Stomach (tissue), 9 donors: ENCODE measurements around the gene ADD3. TPM values are rescaled to one million over a fixed set of nuclear protein-coding genes. Genes with fewer than 3 reads are reported as not detected.
A peak's percentile ranks its signal among the peaks of the same experiment; 100 is the strongest.

Experiments
- DNase-seq, 2 donors: peaks; one replicate each; pipeline versions ENCODE4 v3.0.0 to v3.0.0-alpha.2; 2013 to 2019
- H3K27ac ChIP-seq, 5 donors: fragments of 200-600 bp in 4 of 5; sonication (generic) in 4 of 5; one replicate each; pipeline ENCODE4 v1.5.1; 2013 to 2019; ENCODE audit warnings: mild to moderate bottlenecking in 1 of 5, moderate library complexity in 1 of 5
- H3K27me3 ChIP-seq, 3 donors: fragments of 200-600 bp; sonication (generic); one replicate each; pipeline ENCODE4 v1.5.1; 2017 to 2019; ENCODE audit warnings: mixed run types in 1 of 3
- H3K36me3 ChIP-seq, 4 donors: fragments of 200-600 bp; sonication (generic); 1 replicate in 3 of 4; 2 replicates in 1 of 4; pipeline ENCODE4 v1.5.1; 2016 to 2019
- H3K4me1 ChIP-seq, 4 donors: fragments of 200-600 bp; sonication (generic); one replicate each; pipeline ENCODE4 v1.5.1; 2016 to 2019
- H3K4me3 ChIP-seq, 4 donors: fragments of 200-600 bp; sonication (generic) in 3 of 4; one replicate each; pipeline ENCODE4 v1.5.1; 2016 to 2019; ENCODE audit warnings: mild to moderate bottlenecking in 1 of 4
- H3K9me3 ChIP-seq, 4 donors: fragments of 200-600 bp; sonication (generic); one replicate each; pipeline ENCODE4 v1.5.1; 2016 to 2019
- CTCF ChIP-seq, 7 experiments: fragments of 450-650 bp in 4 of 7; fragments of 200-600 bp in 3 of 7; sonication (generic) in 3 of 7; IDR thresholded peaks; one replicate each; pipeline ENCODE4 v1.5.1; 2016 to 2019; ENCODE audit warnings: antibody characterized with exemption in 7 of 7, control low read depth in 2 of 7, mild to moderate bottlenecking in 1 of 7
- EP300 ChIP-seq: sonication (generic); formaldehyde crosslinking; IDR thresholded peaks from one replicate; pipeline ENCODE4 v1.6.1; 2017; ENCODE audit warnings: antibody characterized with exemption
- POLR2A ChIP-seq, 4 donors: fragments of 450-650 bp; IDR thresholded peaks; one replicate each; pipeline ENCODE4 v1.6.1; 2016; ENCODE audit warnings: antibody characterized with exemption in 4 of 4, control low read depth in 2 of 4, mild to moderate bottlenecking in 1 of 4, moderate library complexity in 1 of 4
- POLR2AphosphoS5 ChIP-seq, 3 donors: sonication (generic); formaldehyde crosslinking; IDR thresholded peaks; one replicate each; pipeline ENCODE4 v1.6.1; 2016; ENCODE audit warnings: antibody characterized with exemption in 3 of 3
- WGBS, 5 donors: extraction: QIAGEN DNeasy Blood & Tissue Kit in 3 of 5; methylation state at CpG; one replicate each; pipeline versions ENCODE4 v1.1.5 to v1.1.7; 2013 to 2018; 5-methylcytosine and 5-hydroxymethylcytosine counted together
- intact Hi-C: fragments of 100-400 bp; cut with DNase I; formaldehyde crosslinking; loops from one replicate; pipeline ENCODE4 v1.15.1; 2023; ENCODE audit warnings: low total_unique reads
- polyA plus RNA-seq, 3 donors: library from polyadenylated mRNA; stranded (reverse); fragments of 200-250 nt; gene quantifications; one replicate each; pipeline ENCODE4 v1.2.3, GENCODE V29; 2013
- total RNA-seq, 5 donors: library from RNA; depleted of rRNA; stranded (reverse); fragments of >200 nt; gene quantifications; one replicate each; pipeline versions ENCODE4 v1.1.0 to v1.2.3, GENCODE V29; 2014 to 2016
- donor health status: healthy with polysubstance abuse.
- donor health status: Bipolar disorder and iron deficiency.
- donor health status: healthy.

ADD3 gene
- total and polyA plus RNA-seq, 8 donors = 22.9 to 600 (median 80.3) TPM

- Histone ChIP-seq H3K27me3 (no peaks in the 10 kb centered on the region), H3K27ac (peak overlapping the region in 4 of 5 donors; percentile 13 to 66 (median 50)), H3K4me3 (no peak overlapping the region), H3K4me1 (peaks cover 12 to 80% (median 63%) of the 10 kb centered on the region in 4 donors), H3K36me3 (no peaks in the 10 kb centered on the region), H3K9me3 (no peaks in the 10 kb centered on the region)
- no peak for TF ChIP-seq CTCF (IDR thresholded peaks at IDR 0.05)
- TF ChIP-seq EP300 = no peak
- TF ChIP-seq POLR2AphosphoS5 (IDR thresholded peaks at IDR 0.05) = no peak
- TF ChIP-seq POLR2A (IDR thresholded peaks at IDR 0.05) = no peak
- intact Hi-C loops = no loop called here
- 60 to 75% (median 66%) methylated on average over 8 of the region's 8 CpGs for WGBS, 5 donors
- DNase-seq = no peak
Measured at GRCh38 chr10:109969760-109970346, 37.9 kb upstream of the ADD3 start.

- H3K9me3 ChIP-seq = no peaks in the 10 kb centered on the region
- H3K36me3 ChIP-seq = no peaks in the 10 kb centered on the region
- H3K27me3 ChIP-seq = no peaks in the 10 kb centered on the region
- no peak overlapping the region for H3K27ac ChIP-seq
- 32 to 45% (median 35%) methylated on average over 3 of the region's 3 CpGs for WGBS, 5 donors
- H3K4me1 ChIP-seq = peaks cover 11 to 75% (median 53%) of the 10 kb centered on the region in 4 donors
- intact Hi-C loops = no loop called here
- H3K4me3 ChIP-seq = no peak overlapping the region
- no peak for DNase-seq
- no peak for TF ChIP-seq POLR2A (IDR thresholded peaks at IDR 0.05)
- no peak for TF ChIP-seq POLR2AphosphoS5 (IDR thresholded peaks at IDR 0.05)
- TF ChIP-seq EP300 = no peak
- TF ChIP-seq CTCF (IDR thresholded peaks at IDR 0.05) = no peak
Measured at GRCh38 chr10:109971634-109972033, 36.1 kb upstream of the ADD3 start.

GRCh38 chr10:109972372-109973001, 35.3 kb upstream of the ADD3 start:
- no peak overlapping the region for H3K4me3 ChIP-seq
- intact Hi-C loops = no loop called here
- no peaks in the 10 kb centered on the region for H3K27me3 ChIP-seq
- H3K4me1 ChIP-seq = peaks cover 6 to 75% (median 51%) of the 10 kb centered on the region in 4 donors
- H3K36me3 ChIP-seq = no peaks in the 10 kb centered on the region
- H3K27ac ChIP-seq = no peak overlapping the region
- DNase-seq = no peak
- TF ChIP-seq POLR2A (IDR thresholded peaks at IDR 0.05) (no peak), POLR2AphosphoS5 (IDR thresholded peaks at IDR 0.05) (no peak), CTCF (IDR thresholded peaks at IDR 0.05) (no peak), EP300 (no peak)
- no peaks in the 10 kb centered on the region for H3K9me3 ChIP-seq
- 77 to 88% (median 84%) methylated on average over 2 of the region's 2 CpGs for WGBS, 5 donors

GRCh38 chr10:109973326-109973829, 34.4 kb upstream of the ADD3 start:
- no peak for TF ChIP-seq CTCF (IDR thresholded peaks at IDR 0.05)
- no peak for TF ChIP-seq POLR2AphosphoS5 (IDR thresholded peaks at IDR 0.05)
- no peak for TF ChIP-seq POLR2A (IDR thresholded peaks at IDR 0.05)
- TF ChIP-seq EP300 = no peak
- H3K4me3 ChIP-seq = no peak overlapping the region
- peaks cover 13 to 74% (median 45%) of the 10 kb centered on the region in 4 donors for H3K4me1 ChIP-seq

More at GRCh38 chr10:109973326-109973829, 34.4 kb upstream of the ADD3 start:
- intact Hi-C loops = no loop called here
- Histone ChIP-seq H3K27ac (no peak overlapping the region), H3K36me3 (no peaks in the 10 kb centered on the region), H3K27me3 (no peaks in the 10 kb centered on the region), H3K9me3 (no peaks in the 10 kb centered on the region)
- WGBS, 5 donors = 66 to 77% (median 74%) methylated on average over 3 of the region's 3 CpGs
- no peak for DNase-seq
